Measurements from ENCODE around the gene RMRP. TPM values are rescaled to one million over a fixed set of nuclear protein-coding genes. Genes with fewer than 3 reads are reported as not detected.

The RMRP gene
- total RNA-seq, 1 donor from 2014 or later = 5,792 TPM

GRCh38 chr9:35609820-35610163 lies 48.0 kb downstream of the RMRP start:
- no peak for DNase-seq (ENCODE audit: low read depth)

GRCh38 chr9:35609001-35609819 lies 48.6 kb downstream of the RMRP start:
- DNase-seq (ENCODE audit: low read depth) = no peak

- no peak for DNase-seq (ENCODE audit: low read depth)
These were observed 49.6 kb downstream of the RMRP start for GRCh38 chr9:35608221-35608620.

Other genes starting within 250 kb of the RMRP start
- gene RUSC2, start 167.9 kb downstream of the RMRP start, total RNA-seq = 20.8 and 42.4 TPM in 2 replicates
- 5.6 and 10.6 TPM in 2 replicates for gene TESK1, start 52.8 kb downstream of the RMRP start, total RNA-seq
- gene CD72, start 39.6 kb downstream of the RMRP start, total RNA-seq = 0.60 and 1.2 TPM in 2 replicates
- gene SIT1, start 7.1 kb downstream of the RMRP start, total RNA-seq = not detected in 2 replicates
- 11.9 and 24.8 TPM in 2 replicates for gene CCDC107, start 273 bp upstream of the RMRP start, total RNA-seq
- gene ARHGEF39, start 7.2 kb upstream of the RMRP start, total RNA-seq = 0.25 and 9.9 TPM in 2 replicates
- 6.8 and 6.9 TPM in 2 replicates for gene CA9, start 15.9 kb upstream of the RMRP start, total RNA-seq
- 51.4 and 124 TPM in 2 replicates for gene TPM2, start 31.9 kb upstream of the RMRP start, total RNA-seq
- 266 and 772 TPM in 2 replicates for gene TLN1, start 74.2 kb upstream of the RMRP start, total RNA-seq
- gene CREB3, start 74.6 kb upstream of the RMRP start, total RNA-seq = 57.8 and 152 TPM in 2 replicates
- 14.9 and 46.9 TPM in 2 replicates for gene GBA2, start 91.2 kb upstream of the RMRP start, total RNA-seq
- gene RGP1, start 91.3 kb upstream of the RMRP start, total RNA-seq = 13.7 and 24.3 TPM in 2 replicates
- gene MSMP, start 96.3 kb upstream of the RMRP start, total RNA-seq = not detected in 2 replicates
- 13.9 and 35.6 TPM in 2 replicates for gene NPR2, start 133.6 kb upstream of the RMRP start, total RNA-seq
- 0.80 TPM in 1 of 2 replicates, not detected in the other for gene SPAG8, start 154.2 kb upstream of the RMRP start, total RNA-seq
- 12.7 and 25.7 TPM in 2 replicates for gene HINT2, start 157.0 kb upstream of the RMRP start, total RNA-seq
- not detected in 2 replicates for gene FAM221B, start 170.7 kb upstream of the RMRP start, total RNA-seq
- gene TMEM8B, start 171.2 kb upstream of the RMRP start, total RNA-seq = 0.69 and 9.4 TPM in 2 replicates
- not detected in 2 replicates for gene OR13J1, start 212.4 kb upstream of the RMRP start, total RNA-seq
- 0.45 TPM in 1 of 2 replicates, not detected in the other for gene HRCT1, start 248.2 kb upstream of the RMRP start, total RNA-seq

Data from renal cortical epithelial cell (primary cell).